Esophagus (tissue), 2 donors: ENCODE results near the gene PCDHA5. TPM values are rescaled to one million over a fixed set of nuclear protein-coding genes. Genes with fewer than 3 reads are reported as not detected.
"Not testable (repeated sequence)": the region's sequence is repeated elsewhere in the genome, so short reads cannot be mapped to it uniquely, and the experiment has no call there.

ENCODE experiments used
- H3K27ac ChIP-seq, 2 donors: one replicate each; pipeline ENCODE4 v1.5.1; 2013; ENCODE audit warnings: low read depth in 2 of 2, mild to moderate bottlenecking in 2 of 2, inconsistent platforms in 1 of 2, low read length in 1 of 2, moderate library complexity in 1 of 2
- H3K27me3 ChIP-seq, 2 donors: one replicate each; pipeline ENCODE4 v1.6.1; 2013; ENCODE audit warnings: low read length in 2 of 2, control low read depth in 1 of 2, mild to moderate bottlenecking in 1 of 2; ENCODE audit not compliant: insufficient read depth in 2 of 2, control insufficient read depth in 1 of 2
- H3K36me3 ChIP-seq, 2 donors: one replicate each; pipeline ENCODE4 v1.6.1; 2013; ENCODE audit warnings: low read length in 1 of 2; ENCODE audit not compliant: control insufficient read depth in 2 of 2, insufficient read depth in 2 of 2
- H3K4me1 ChIP-seq, 2 donors: one replicate each; pipeline ENCODE4 v1.6.1; 2013; ENCODE audit warnings: low read length in 1 of 2; ENCODE audit not compliant: control insufficient read depth in 2 of 2, insufficient read depth in 2 of 2
- H3K4me3 ChIP-seq, 2 donors: one replicate each; pipeline ENCODE4 v1.5.1; 2013; ENCODE audit warnings: low read length in 2 of 2, mild to moderate bottlenecking in 2 of 2, low read depth in 1 of 2, moderate library complexity in 1 of 2
- H3K9me3 ChIP-seq, 2 donors: one replicate each; pipeline ENCODE4 v1.6.1; 2013; ENCODE audit warnings: mild to moderate bottlenecking in 2 of 2, low read depth in 1 of 2, low read length in 1 of 2, moderate library complexity in 1 of 2; ENCODE audit not compliant: control insufficient read depth in 2 of 2, insufficient read depth in 1 of 2
- WGBS, 2 donors: extraction: QIAGEN DNeasy Blood & Tissue Kit; methylation state at CpG; one replicate each; pipeline ENCODE4 v1.1.7; 2013; 5-methylcytosine and 5-hydroxymethylcytosine counted together
- polyA plus RNA-seq, 2 donors: library from polyadenylated mRNA; stranded (reverse); fragments of 200-250 nt; gene quantifications; one replicate each; pipeline ENCODE4 v1.2.3, GENCODE V29; 2013
- donor health status: healthy with polysubstance abuse.
- donor health status: Bipolar disorder and iron deficiency.

The PCDHA5 gene
- polyA plus RNA-seq, 2 donors, result 0.04 TPM; not detected in 1

GRCh38 chr5:140796072-140796717 lies 25.2 kb upstream of the PCDHA5 start:
- not testable (repeated sequence) for H3K4me1 ChIP-seq, H3K36me3 ChIP-seq, H3K27ac ChIP-seq, H3K27me3 ChIP-seq
- 55 to 60% methylated on average over 72 of the region's 72 CpGs for WGBS, 2 donors
- Histone ChIP-seq H3K4me3 (peak overlapping the region in 1 of 2 donors; percentile 13), H3K9me3 (peaks cover 12 to 22% of the 10 kb centered on the region in 2 donors)

GRCh38 chr5:140796718-140797095 lies 24.7 kb upstream of the PCDHA5 start:
- WGBS, 2 donors, result 56 to 62% methylated on average over 39 of the region's 39 CpGs
- H3K4me3 ChIP-seq, result peak overlapping the region in 1 of 2 donors; percentile 13
- H3K27me3 ChIP-seq, result no peaks in the 10 kb centered on the region
- peaks cover 12 to 25% of the 10 kb centered on the region in 2 donors for H3K9me3 ChIP-seq
- no peak overlapping the region for H3K27ac ChIP-seq
- no peaks in the 10 kb centered on the region for H3K4me1 ChIP-seq
- H3K36me3 ChIP-seq, result no peaks in the 10 kb centered on the region

GRCh38 chr5:140800816-140801493 lies 20.5 kb upstream of the PCDHA5 start, which contains the start of gene PCDHA3:
Gene PCDHA3, plus strand, starts transcription at chr5:140801057.
- H3K27me3 ChIP-seq, result peaks cover 0 to 2% of the 10 kb centered on the region in 2 donors
- no peak within 1 kb of the TSS for H3K4me3 ChIP-seq
- 23 to 25% methylated on average over 29 of the region's 29 CpGs for WGBS, 2 donors
- H3K4me1 ChIP-seq, result peaks cover 0 to 4% of the 10 kb centered on the region in 2 donors
- H3K9me3 ChIP-seq, result peaks cover 19 to 30% of the 10 kb centered on the region in 2 donors
- H3K27ac ChIP-seq, result no peak within 1 kb of the TSS
- H3K36me3 ChIP-seq, result no peaks in the 10 kb centered on the region

GRCh38 chr5:140801494-140801841 lies 19.9 kb upstream of the PCDHA5 start:
- Histone ChIP-seq H3K27ac (no peak overlapping the region), H3K4me1 (peaks cover 0 to 4% of the 10 kb centered on the region in 2 donors), H3K27me3 (peaks cover 0 to 2% of the 10 kb centered on the region in 2 donors), H3K4me3 (no peak overlapping the region), H3K36me3 (no peaks in the 10 kb centered on the region), H3K9me3 (peaks cover 14 to 26% of the 10 kb centered on the region in 2 donors)
- 19 to 22% methylated on average over 16 of the region's 16 CpGs for whole genome bisulfite sequencing, 2 donors

GRCh38 chr5:140802381-140802780 lies 19.0 kb upstream of the PCDHA5 start:
- 51 to 54% methylated on average over 45 of the region's 45 CpGs for WGBS, 2 donors
- H3K27ac ChIP-seq, H3K4me1 ChIP-seq, H3K27me3 ChIP-seq, H3K4me3 ChIP-seq, H3K36me3 ChIP-seq: not testable (repeated sequence)
- H3K9me3 ChIP-seq, result peaks cover 11 to 21% of the 10 kb centered on the region in 2 donors

GRCh38 chr5:140802781-140803271 lies 18.6 kb upstream of the PCDHA5 start:
- no peaks in the 10 kb centered on the region for H3K36me3 ChIP-seq
- H3K9me3 ChIP-seq, result peaks cover 11 to 21% of the 10 kb centered on the region in 2 donors
- H3K4me3 ChIP-seq, result no peak overlapping the region
- H3K4me1 ChIP-seq, result peaks cover 0 to 4% of the 10 kb centered on the region in 2 donors
- 49 to 51% methylated on average over 44 to 53 of the region's 53 CpGs for WGBS, 2 donors
- H3K27me3 ChIP-seq, result peaks cover 0 to 2% of the 10 kb centered on the region in 2 donors
- H3K27ac ChIP-seq, result no peak overlapping the region

GRCh38 chr5:140806834-140807775 lies 14.3 kb upstream of the PCDHA5 start, which contains the start of gene PCDHA4:
Gene PCDHA4, plus strand, starts transcription at chr5:140807068.
- no peaks in the 10 kb centered on the region for H3K36me3 ChIP-seq
- peaks cover 18 to 29% of the 10 kb centered on the region in 2 donors for H3K9me3 ChIP-seq
- H3K27ac ChIP-seq, result no peak within 1 kb of the TSS
- peaks cover 0 to 4% of the 10 kb centered on the region in 2 donors for H3K4me1 ChIP-seq
- H3K27me3 ChIP-seq, result peaks cover 0 to 2% of the 10 kb centered on the region in 2 donors
- no peak within 1 kb of the TSS for H3K4me3 ChIP-seq
- whole genome bisulfite sequencing, 2 donors, result 20 to 24% methylated on average over 35 to 38 of the region's 47 CpGs

- not testable (repeated sequence) for H3K4me1 ChIP-seq, H3K4me3 ChIP-seq, H3K27me3 ChIP-seq, H3K27ac ChIP-seq, H3K36me3 ChIP-seq
- peaks cover 11 to 17% of the 10 kb centered on the region in 2 donors for H3K9me3 ChIP-seq
- WGBS, 2 donors, result 62 to 66% methylated on average over 62 of the region's 62 CpGs
Measured at GRCh38 chr5:140808241-140808888, 13.0 kb upstream of the PCDHA5 start.

GRCh38 chr5:140808889-140809291 lies 12.5 kb upstream of the PCDHA5 start:
- 69 to 73% methylated on average over 42 to 43 of the region's 43 CpGs for WGBS, 2 donors
- Histone ChIP-seq H3K27ac (no peak overlapping the region), H3K27me3 (no peaks in the 10 kb centered on the region), H3K4me1 (no peaks in the 10 kb centered on the region), H3K36me3 (no peaks in the 10 kb centered on the region), H3K4me3 (no peak overlapping the region), H3K9me3 (peaks cover 11 to 16% of the 10 kb centered on the region in 2 donors)
